Measurements from ENCODE around the gene PBRM1.

- TF ChIP-seq EZH2 (IDR thresholded peaks at IDR 0.05; ENCODE audit: insufficient read depth, poor library complexity, severe bottlenecking) (no peak), EZH2phosphoT487 (IDR thresholded peaks at IDR 0.05; ENCODE audit: insufficient read depth, low read depth) (no peak)
Measured at GRCh38 chr3:52547143-52547542, 138.6 kb downstream of the PBRM1 start.

Data from GM23248 (cell line).